ENCODE data around the gene MRPL21.
"Not testable (repeated sequence)": the region's sequence is repeated elsewhere in the genome, so short reads cannot be mapped to it uniquely, and the experiment has no call there.

Gene MRPL21

DNA sequence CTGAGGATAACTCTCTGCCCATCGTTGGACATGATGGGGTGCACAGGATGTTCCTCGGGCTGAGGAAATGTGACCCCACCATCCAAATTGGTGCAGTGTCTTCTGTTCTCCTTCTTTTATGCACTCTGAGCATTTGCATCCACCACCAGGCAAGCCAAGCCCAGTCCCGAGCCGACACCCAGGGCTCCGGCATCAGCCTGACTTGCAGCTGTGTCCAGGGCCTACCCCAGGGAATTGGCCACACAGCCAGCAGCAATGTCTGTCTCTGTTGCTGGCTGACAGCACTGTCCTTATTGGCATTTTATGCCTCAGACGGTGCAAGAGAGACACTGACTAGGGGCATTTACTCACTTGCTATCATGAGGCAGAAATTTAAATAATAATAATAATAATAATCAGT is 36.6 kb downstream of the MRPL21 start:
- DNase-seq (ENCODE audit: low read depth) = no peak

GRCh38 chr11:68865241-68865640 is 38.4 kb downstream of the MRPL21 start:
- no peak for DNase-seq (ENCODE audit: low read depth)

DNA sequence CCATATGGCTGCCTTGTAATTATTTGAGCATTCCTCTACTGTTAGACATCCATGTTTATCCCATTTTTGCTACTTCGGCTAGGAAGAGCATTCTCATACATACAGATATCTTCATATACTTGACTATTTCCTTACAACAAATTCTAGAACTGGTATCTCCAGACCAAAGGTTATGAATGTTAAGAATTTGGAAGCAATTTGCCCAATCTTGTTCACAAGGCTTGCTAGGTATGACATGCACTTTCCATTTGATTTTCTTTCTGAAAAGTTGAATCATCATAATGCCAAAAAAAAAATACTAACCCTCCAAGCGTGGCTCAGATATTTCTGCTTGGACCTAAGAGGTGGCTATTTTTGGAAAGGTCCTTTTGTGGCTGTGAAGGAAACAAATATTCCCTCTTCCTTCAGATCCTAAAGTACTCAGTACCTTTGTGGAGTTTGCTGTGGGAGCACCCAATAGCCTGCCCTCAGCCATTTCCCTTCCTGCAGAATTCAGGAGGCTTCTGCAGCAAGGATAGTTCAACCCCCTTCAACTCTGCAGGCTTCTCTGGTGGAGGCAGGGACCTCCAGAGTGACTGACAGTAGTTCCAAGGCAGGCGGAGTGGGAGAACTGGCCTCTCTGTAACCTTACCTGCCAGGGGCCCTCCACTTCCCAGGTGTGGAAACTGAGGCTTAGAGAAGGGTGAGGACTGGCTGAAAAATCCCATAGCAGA is 39.9 kb downstream of the MRPL21 start:
- DNase-seq (ENCODE audit: low read depth) = no peak

DNA sequence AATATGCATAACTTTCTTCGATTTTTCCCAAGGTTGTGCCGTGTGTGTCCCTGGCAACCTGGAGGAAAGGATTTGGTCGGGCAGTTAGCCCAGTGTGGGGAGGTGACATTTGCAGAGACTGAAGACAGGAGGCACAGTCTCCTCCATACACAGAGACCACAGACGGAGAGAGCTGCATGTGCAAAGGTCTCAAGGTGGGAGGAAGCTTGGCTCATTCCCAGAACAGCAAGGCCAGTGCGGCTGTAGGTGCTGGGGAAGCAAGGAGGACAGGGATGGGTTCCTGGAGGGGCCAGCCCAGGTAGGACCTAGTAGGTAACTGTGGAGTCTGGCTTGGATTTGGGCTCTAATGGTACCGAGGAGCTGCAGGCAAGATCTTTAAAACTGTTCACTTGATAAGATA is 41.2 kb downstream of the MRPL21 start:
- DNase-seq (ENCODE audit: low read depth) = no peak

DNA sequence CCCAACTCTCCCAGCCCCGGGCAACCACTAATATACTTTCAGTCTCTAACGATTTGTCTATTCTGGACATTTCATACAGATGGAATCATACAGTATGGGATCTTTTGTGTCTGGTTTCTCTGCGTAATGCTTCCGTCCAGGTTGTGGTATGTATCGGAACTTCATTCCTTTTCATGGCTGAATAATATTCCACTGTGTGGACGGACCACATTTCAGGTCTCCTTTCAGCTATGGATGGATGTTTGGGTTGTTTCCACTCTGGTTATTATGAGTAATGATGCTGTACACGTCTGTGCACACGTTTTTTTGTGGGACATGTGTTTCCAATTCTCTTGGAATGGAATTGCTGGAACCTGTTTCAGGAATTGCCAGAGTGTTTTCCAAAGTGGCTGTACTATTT is 44.5 kb downstream of the MRPL21 start:
- no peak for DNase-seq (ENCODE audit: low read depth)

DNA sequence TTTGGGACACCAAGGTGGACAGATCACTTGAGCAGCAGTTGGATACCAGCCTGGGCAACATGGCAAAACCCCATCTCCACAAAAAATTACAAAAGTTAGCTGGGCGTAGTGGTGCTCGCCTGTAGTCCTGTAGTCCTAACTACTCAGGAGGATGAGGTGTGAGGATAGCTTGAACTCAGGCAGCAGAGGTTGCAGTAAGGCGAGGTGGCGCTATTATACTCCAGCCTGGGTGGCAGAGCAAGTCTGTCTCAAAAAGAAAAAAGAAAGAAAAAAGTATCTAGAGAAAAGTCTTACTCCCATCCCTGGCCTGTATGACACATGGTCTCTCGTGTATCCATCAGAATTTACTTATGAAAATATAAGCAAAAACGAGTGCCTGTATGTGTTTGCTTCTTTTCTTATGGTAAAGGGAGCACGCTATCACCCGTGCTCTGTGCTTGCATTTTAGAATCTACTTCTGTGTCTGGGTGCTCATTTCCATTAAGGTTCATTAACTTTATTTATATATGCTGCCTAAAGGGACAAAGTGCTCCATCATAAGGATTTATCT is 46.5 kb downstream of the MRPL21 start:
- DNase-seq (ENCODE audit: low read depth) = no peak

DNA sequence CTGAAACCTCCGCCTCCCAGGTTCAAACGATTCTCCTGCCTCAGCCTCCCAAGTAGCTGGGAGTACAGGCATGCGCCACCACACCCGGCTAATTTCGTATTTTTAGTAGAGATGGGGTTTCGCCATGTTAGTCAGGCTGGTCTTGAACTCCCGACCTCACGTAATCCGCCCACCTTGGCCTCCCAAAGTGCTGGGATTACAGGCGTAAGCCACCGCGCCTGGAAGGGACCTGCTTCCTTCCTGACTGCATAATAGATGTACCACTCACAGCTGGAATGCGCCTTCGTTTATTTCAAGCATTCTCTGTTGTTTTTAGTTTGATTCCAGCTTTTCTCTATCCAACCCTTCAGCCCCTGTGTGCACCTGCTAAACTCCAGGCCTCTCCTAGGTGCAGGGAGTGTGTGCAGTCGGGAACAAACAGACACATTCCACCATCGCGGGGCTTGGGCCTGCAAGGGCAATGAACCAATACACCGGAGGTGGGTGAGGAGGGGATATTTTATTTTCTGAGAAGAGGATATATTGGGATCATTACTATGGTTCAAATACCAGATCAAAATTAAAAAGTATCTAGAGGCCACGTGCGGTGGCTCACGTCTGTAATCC is 47.1 kb downstream of the MRPL21 start:
- DNase-seq (ENCODE audit: low read depth) = not testable (repeated sequence)

DNA sequence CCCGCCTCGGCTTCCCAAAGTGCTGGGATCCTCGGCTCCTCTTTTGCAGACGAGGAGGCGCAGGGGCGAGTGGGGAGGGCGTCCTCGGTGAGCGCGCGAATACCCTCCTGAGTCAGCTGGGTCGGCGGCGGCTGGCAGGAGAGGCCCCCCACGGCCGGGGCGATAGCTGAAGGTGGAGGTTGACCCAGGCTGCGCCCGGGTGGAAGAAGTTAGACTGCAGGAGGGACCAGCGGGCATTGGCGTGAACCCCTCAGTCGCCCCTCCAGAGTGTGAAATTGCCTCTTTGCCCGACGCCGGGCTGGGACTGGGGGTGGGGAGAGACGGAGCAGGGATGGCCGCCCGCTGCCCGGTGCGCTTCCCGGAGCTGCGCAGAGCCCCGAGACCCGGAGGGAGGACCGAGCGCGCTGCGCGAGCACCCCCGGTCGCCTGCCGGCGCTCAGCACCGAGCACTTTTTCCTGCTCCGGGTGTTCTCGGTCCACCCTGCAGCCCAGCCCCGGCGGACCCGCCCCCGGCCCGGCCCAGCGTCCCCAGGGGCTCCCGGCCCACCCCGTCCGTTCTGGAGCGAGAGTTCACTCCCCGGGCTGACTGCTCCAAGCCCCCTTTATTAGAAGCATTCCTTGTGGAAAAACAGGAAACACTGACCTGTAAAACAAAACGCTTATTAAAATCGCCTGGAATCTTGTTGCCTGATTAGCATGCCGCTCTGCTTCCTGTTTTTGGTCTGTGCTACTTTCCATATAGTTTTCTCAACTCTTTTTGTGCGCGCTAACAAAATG is 48.2 kb downstream of the MRPL21 start:
- DNase-seq (ENCODE audit: low read depth) = no peak

DNA sequence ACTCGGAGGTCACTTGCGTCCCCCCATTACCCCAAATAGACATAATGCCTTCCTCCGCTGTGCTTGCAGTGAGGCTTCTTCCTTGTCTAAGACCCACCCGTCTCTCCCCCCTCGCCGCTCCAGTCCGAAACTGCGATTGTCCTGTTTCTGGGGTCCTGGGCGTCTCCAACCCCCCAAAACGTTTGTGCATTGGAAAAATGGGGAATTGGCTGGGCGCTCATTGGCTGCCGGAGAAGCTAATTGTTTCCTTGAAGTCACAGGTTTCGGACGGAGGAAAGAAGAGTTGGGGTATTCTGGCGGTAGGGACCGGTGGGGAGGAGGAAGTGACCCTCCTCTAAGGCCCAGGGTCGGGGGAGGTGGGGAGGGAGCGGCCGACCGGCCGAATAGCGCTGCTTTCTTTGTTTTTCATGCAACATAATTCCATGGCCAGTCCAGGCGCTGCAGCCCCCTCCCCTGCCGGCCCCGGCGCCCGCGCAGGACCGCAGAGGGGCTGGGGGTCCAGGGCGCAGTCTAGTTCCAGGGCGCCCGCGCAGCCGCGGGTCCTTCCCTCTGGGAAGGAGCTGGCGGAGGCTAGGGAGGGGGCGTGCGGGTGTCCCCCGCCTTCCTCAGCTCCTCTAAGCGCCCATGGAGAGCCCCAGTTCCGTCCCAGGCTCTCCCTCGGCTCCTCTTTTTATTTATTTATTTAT is 49.2 kb downstream of the MRPL21 start:
- no peak for DNase-seq (ENCODE audit: low read depth)

DNA sequence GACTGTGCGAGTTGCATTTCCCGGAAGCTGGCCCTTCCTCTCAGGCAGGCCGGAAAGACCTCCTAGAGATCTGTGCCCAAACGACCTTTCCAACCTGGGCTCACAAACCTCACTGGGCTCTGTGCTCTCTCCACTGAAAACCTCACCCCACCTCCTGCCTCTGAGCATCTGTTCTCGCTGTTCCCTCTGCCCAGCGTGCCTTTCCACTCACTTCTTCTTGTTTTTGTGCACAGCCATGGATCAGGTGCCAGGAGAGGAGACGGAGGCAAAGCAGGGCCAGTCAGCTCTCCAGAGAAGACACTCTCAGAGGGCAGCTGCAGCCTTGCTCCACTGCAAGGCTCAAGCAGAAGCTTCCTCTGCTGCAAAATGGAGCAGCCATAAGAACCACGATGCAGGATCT is 51.0 kb downstream of the MRPL21 start:
- DNase-seq (ENCODE audit: low read depth) = no peak

- no peak for DNase-seq (ENCODE audit: low read depth)
These were observed 55.2 kb downstream of the MRPL21 start for GRCh38 chr11:68848429-68848828.

- no peak for DNase-seq (ENCODE audit: low read depth)
These were observed 56.2 kb downstream of the MRPL21 start for GRCh38 chr11:68847395-68847794.

DNA sequence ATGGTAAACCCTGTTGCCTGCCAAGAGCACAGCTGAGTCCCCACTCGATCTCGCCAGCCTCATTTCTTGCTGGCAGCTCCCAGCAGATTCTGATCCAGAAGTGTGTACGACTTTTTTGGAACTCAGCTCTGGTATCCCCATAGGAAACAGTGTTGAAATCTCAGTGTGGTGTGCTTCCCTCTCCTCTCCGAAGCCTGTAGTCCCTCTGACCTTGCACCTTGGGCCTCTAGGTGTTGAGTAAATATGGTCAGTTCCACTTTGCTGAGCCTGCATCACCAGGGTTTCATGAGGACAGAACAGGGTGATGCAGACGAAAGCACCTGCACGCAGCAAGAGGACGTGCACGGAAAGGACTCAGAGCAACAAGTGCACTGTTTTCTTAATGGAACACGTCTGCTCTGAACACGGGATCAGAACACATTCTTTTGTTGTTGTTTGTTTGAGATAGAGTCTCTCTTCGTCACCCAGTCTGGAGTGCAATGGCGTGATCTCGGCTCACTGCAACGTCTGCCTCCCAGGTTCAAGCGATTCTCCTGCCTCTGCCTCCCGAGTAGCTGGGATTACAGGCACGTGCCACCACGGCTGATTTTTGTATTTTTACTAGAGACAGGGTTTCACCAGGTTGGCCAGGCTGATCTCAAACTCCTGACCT is 58.2 kb downstream of the MRPL21 start:
- no peak for DNase-seq (ENCODE audit: low read depth)

DNA sequence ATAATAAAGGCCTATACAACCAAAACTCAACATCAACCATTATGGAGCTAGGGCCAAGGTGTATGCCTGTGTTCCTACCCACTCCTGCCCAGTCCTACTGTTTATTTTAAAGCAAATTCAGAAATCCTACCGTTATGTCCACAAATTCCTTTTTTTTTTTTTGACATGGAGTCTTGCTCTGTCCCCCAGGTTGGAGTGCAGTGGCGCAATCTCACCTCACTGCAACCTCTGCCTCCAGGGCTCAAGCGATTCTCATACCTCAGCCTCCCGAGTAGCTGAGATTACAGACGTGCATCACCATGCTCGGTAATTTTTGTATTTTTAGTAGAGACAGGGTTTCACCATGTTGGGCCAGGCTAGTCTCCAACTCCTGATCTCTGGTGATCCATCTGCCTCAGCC is 58.8 kb downstream of the MRPL21 start:
- DNase-seq (ENCODE audit: low read depth) = no peak

DNA sequence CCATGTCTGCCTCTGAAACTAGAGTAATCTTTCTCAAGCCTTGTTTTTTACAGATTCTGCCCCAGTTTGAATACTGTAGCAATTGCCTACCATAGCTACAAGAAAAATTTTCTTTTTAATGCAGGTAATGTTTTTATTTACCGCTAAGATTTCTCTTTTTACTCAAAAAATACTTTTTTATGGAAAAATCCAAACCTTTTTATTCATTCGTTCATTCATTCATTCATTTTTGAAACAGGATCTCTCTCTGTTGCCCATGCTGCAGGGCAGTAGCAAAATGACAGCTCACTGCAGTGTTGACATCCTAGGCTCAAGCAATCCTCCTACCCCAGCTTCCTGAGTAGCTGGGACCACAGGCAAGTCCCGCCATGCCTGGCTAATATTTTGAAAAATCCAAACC is 59.3 kb downstream of the MRPL21 start:
- no peak for DNase-seq (ENCODE audit: low read depth)

GRCh38 chr11:68843703-68844312 is 59.8 kb downstream of the MRPL21 start:
- peak; percentile 67 for DNase-seq (ENCODE audit: low read depth)

- no peak for DNase-seq (ENCODE audit: low read depth)
These were observed 60.5 kb downstream of the MRPL21 start for GRCh38 chr11:68843052-68843561.

- no peak for DNase-seq (ENCODE audit: low read depth)
These were observed 61.1 kb downstream of the MRPL21 start for GRCh38 chr11:68842427-68843051.

DNA sequence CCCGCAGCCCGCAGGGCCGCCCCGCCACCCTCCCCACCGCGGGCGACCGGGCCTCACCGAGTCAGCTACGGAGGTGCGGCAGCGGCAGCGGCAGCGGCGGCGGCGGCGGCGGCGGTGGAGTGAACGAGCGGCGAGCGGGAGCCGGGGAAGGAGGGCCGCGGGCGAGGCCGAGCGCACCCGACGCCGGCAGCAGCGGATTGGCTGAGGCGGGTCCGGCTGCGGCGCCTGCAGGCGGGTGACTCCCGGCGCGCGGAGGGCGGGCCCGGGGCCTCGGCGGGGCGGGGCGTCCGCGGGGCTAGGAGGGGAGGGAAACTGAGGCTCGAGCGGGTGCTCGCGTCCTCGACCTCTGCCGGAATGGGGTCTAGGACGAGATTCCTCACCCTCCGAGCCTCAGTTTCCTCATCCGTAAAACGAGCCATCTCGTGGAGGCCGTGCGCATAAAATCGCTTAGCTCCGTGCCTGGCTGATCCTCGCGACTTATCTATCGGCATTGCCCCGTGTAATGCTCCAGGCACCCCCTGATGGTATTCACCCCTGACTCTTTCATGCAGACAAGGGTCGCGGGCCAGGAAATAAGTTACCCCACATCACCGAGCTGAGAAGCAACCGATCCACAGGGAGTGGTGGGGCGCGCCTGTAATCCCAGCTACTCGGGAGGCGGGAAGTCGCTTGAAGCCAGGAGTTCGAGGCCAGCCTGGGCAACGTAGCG is 61.8 kb downstream of the MRPL21 start, which contains the start of gene CPT1A:
Gene CPT1A, minus strand, starts transcription at position 199 of the 709 bp plus-strand sequence. CDS start 26,442 bp downstream, outside the sequence.
- peak; percentile 57 for DNase-seq (ENCODE audit: low read depth)
